K562 (cell line): ENCODE data around the gene WASF2. TPM values are rescaled to one million over a fixed set of nuclear protein-coding genes. Genes with fewer than 3 reads are reported as not detected.

ENCODE experiments used
- CBFA2T2 ChIP-seq: fragments of 450-650 bp; conservative IDR thresholded peaks from 2 replicates; pipeline ENCODE4 v1.6.1; 2017; ENCODE audit warnings: mild to moderate bottlenecking
- E2F6 ChIP-seq, 2 experiments: IDR thresholded peaks; 2 replicates each; pipeline ENCODE4 v1.6.1; 2011; ENCODE audit warnings: borderline replicate concordance in 1 of 2, control low read depth in 1 of 2, low read depth in 1 of 2, low read length in 1 of 2, mild to moderate bottlenecking in 1 of 2, mixed read lengths in 1 of 2, moderate library complexity in 1 of 2; ENCODE audit not compliant: insufficient read depth in 1 of 2, insufficient read length in 1 of 2, poor library complexity in 1 of 2, severe bottlenecking in 1 of 2; ENCODE audit errors: extremely low read depth in 1 of 2
- ETV1 ChIP-seq: fragments of 450-650 bp; conservative IDR thresholded peaks from 2 replicates; pipeline ENCODE4 v1.6.1; 2016; ENCODE audit warnings: missing genetic modification characterization, control low read depth, low read depth, missing compliant biosample characterization
- HSF4 ChIP-seq: fragments of 250-450 bp; sonication (Bioruptor Pico); IDR thresholded peaks from 2 replicates; pipeline ENCODE4 v2.1.2; 2022; ENCODE audit warnings: mild to moderate bottlenecking, moderate library complexity, borderline replicate concordance
- IRF2 ChIP-seq: sonication (generic); formaldehyde crosslinking; IDR thresholded peaks from 2 replicates; pipeline ENCODE4 v1.8.1; 2022; ENCODE audit warnings: mild to moderate bottlenecking, missing genetic modification reagents
- MAX ChIP-seq: sonication (generic); formaldehyde crosslinking; IDR thresholded peaks from 2 replicates; pipeline ENCODE4 v1.9.0; 2022; ENCODE audit warnings: mild to moderate bottlenecking, missing genetic modification reagents
- NFYB ChIP-seq: IDR thresholded peaks from 2 replicates; pipeline ENCODE4 v1.6.1; 2011; ENCODE audit warnings: mild to moderate bottlenecking, moderate library complexity; ENCODE audit not compliant: insufficient read length; ENCODE audit errors: extremely low read depth
- PHF8 ChIP-seq: fragments of 200-600 bp; sonication (generic); IDR thresholded peaks from 2 replicates; pipeline ENCODE4 v1.6.1; 2012; ENCODE audit warnings: mixed run types, mild to moderate bottlenecking, inconsistent platforms, low read length, moderate library complexity, borderline replicate concordance
- SRSF1 ChIP-seq: fragments of 200-400 bp; formaldehyde crosslinking; IDR thresholded peaks from 2 replicates; pipeline ENCODE4 v1.6.1; 2017; ENCODE audit warnings: mild to moderate bottlenecking, low read depth, low read length, moderate library complexity
- YY1 ChIP-seq, 3 experiments: IDR thresholded peaks; 2 replicates each; pipeline ENCODE4 v1.6.1; 2011; ENCODE audit warnings: low read length in 2 of 3, mild to moderate bottlenecking in 2 of 3, moderate library complexity in 2 of 3, borderline replicate concordance in 1 of 3, control low read depth in 1 of 3, low read depth in 1 of 3; ENCODE audit not compliant: insufficient read depth in 3 of 3, insufficient replicate concordance in 2 of 3, control insufficient read depth in 1 of 3, insufficient read length in 1 of 3; ENCODE audit errors: extremely low read depth in 1 of 3
- ZNF232 ChIP-seq: sonication (generic); formaldehyde crosslinking; IDR thresholded peaks from 2 replicates; pipeline ENCODE4 v1.8.0; 2022; ENCODE audit warnings: mild to moderate bottlenecking, missing genetic modification reagents
- ZNF277 ChIP-seq: fragments of 250-450 bp; sonication (Bioruptor Pico); IDR thresholded peaks from 2 replicates; pipeline ENCODE4 v1.8.0; 2022; ENCODE audit warnings: inconsistent platforms, mild to moderate bottlenecking, moderate library complexity, borderline replicate concordance
- polyA plus RNA-seq, 8 experiments: library from polyadenylated mRNA; depleted of rRNA in 4 of 8; stranded (reverse) in 5 of 8; unstranded in 3 of 8; fragments of >200 nt; fragmentation: Nextera tagmentation in 2 of 8; fragmentation: Illumina TruSeq in 1 of 8; extraction: Ambion mirVana in 2 of 8; extraction: Trizol in 1 of 8; gene quantifications; 2 replicates each; pipeline versions ENCODE4 v1.2.1 to v1.2.3, GENCODE V29; 2011 to 2014; ENCODE audit warnings: inconsistent platforms in 1 of 8, missing spikeins in 1 of 8
- total RNA-seq, 7 experiments: library from RNA; depleted of rRNA in 6 of 7; stranded (reverse); fragments of >200 nt in 6 of 7; fragmentation: Illumina TruSeq in 2 of 7; extraction: Trizol in 2 of 7; gene quantifications; 2 replicates each; pipeline versions ENCODE4 v1.2.1 to v1.2.3, GENCODE V29; 2011 to 2021; ENCODE audit warnings: low replicate concordance in 1 of 7
- TF ChIP-seq, protein P1 (sequence below), 2 experiments: fragments of 450-650 bp in 1 of 2; sonication (generic) in 1 of 2; formaldehyde crosslinking in 1 of 2; IDR thresholded peaks; 2 replicates each; pipeline versions ENCODE4 v1.7.1 to v1.9.0; 2016 to 2022; ENCODE audit warnings: inconsistent platforms in 1 of 2, mild to moderate bottlenecking in 1 of 2, missing genetic modification reagents in 1 of 2
- TF ChIP-seq, protein P2 (sequence below): fragments of 250-450 bp; sonication (Bioruptor Pico); IDR thresholded peaks from 2 replicates; pipeline ENCODE4 v1.5.0; 2021

Gene WASF2
- total and polyA plus RNA-seq, 9 of the 15 experiments (the other 6 are each of a cell fraction or from before 2014, with no cell fraction given) = 8.2 to 163 (median 31.2) TPM

DNA sequence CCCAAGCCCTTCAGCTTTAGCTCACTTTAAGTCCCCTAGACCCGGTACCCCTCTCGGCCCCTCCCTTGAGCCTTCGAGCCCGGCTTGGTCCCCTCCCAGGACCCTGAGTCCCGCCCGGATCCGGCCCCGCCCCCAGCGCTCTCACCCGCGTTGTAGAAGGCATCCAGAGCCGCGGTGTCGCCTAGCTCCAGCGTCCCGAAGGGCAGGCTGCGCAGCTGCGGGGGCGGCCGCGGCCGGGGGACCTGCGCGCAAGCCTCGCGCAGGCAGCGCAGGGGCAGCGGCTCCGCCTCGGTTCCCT, 123.9 kb downstream of the WASF2 start (continued):
- no peak for TF ChIP-seq YY1 (IDR thresholded peaks at IDR 0.05; ENCODE audit: borderline replicate concordance in 1 of 3, control insufficient read depth in 1 of 3, extremely low read depth in 1 of 3, insufficient read depth in 3 of 3, insufficient read length in 1 of 3, insufficient replicate concordance in 2 of 3, low read depth in 1 of 3, low read length in 2 of 3)
- TF ChIP-seq, protein P1, sequence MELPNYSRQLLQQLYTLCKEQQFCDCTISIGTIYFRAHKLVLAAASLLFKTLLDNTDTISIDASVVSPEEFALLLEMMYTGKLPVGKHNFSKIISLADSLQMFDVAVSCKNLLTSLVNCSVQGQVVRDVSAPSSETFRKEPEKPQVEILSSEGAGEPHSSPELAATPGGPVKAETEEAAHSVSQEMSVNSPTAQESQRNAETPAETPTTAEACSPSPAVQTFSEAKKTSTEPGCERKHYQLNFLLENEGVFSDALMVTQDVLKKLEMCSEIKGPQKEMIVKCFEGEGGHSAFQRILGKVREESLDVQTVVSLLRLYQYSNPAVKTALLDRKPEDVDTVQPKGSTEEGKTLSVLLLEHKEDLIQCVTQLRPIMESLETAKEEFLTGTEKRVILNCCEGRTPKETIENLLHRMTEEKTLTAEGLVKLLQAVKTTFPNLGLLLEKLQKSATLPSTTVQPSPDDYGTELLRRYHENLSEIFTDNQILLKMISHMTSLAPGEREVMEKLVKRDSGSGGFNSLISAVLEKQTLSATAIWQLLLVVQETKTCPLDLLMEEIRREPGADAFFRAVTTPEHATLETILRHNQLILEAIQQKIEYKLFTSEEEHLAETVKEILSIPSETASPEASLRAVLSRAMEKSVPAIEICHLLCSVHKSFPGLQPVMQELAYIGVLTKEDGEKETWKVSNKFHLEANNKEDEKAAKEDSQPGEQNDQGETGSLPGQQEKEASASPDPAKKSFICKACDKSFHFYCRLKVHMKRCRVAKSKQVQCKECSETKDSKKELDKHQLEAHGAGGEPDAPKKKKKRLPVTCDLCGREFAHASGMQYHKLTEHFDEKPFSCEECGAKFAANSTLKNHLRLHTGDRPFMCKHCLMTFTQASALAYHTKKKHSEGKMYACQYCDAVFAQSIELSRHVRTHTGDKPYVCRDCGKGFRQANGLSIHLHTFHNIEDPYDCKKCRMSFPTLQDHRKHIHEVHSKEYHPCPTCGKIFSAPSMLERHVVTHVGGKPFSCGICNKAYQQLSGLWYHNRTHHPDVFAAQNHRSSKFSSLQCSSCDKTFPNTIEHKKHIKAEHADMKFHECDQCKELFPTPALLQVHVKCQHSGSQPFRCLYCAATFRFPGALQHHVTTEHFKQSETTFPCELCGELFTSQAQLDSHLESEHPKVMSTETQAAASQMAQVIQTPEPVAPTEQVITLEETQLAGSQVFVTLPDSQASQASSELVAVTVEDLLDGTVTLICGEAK (IDR thresholded peaks at IDR 0.05) = no peak
- TF ChIP-seq, protein P1 (CRISPR knock-in tag; IDR thresholded peaks at IDR 0.05) = no peak
- no peak for TF ChIP-seq HSF4 (CRISPR knock-in tag)
- no peak for TF ChIP-seq ZNF232 (CRISPR knock-in tag)
- no peak for TF ChIP-seq NFYB
- TF ChIP-seq ZNF277 (CRISPR knock-in tag) = no peak
- TF ChIP-seq ETV1 (tag) = no peak
- TF ChIP-seq E2F6 (IDR thresholded peaks at IDR 0.05; ENCODE audit: borderline replicate concordance in 1 of 2, extremely low read depth in 1 of 2, insufficient read depth in 1 of 2, insufficient read length in 1 of 2, low read depth in 1 of 2, low read length in 1 of 2, poor library complexity in 1 of 2, severe bottlenecking in 1 of 2) = peak in 1 of 2 experiments; percentile 11
- TF ChIP-seq, protein P2, sequence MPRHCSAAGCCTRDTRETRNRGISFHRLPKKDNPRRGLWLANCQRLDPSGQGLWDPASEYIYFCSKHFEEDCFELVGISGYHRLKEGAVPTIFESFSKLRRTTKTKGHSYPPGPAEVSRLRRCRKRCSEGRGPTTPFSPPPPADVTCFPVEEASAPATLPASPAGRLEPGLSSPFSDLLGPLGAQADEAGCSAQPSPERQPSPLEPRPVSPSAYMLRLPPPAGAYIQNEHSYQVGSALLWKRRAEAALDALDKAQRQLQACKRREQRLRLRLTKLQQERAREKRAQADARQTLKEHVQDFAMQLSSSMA = no peak
- no peak for TF ChIP-seq IRF2 (CRISPR knock-in tag)
- TF ChIP-seq PHF8 = peak; percentile 60; the same call in 1 of the 2 replicates
- no peak for TF ChIP-seq SRSF1
- no peak for TF ChIP-seq MAX (CRISPR knock-in tag)
- no peak for TF ChIP-seq CBFA2T2
